GM12878 (cell line): ENCODE results near the gene APOC1.

Experiments
- BCL11A ChIP-seq: IDR thresholded peaks from 2 replicates; pipeline ENCODE4 v1.6.1; 2011; ENCODE audit warnings: low read depth, low read length
- CTCF ChIP-seq, 3 experiments: IDR thresholded peaks in 2 of 3; conservative IDR thresholded peaks in 1 of 3; 2 replicates each; pipeline ENCODE4 v1.5.1; 2011; ENCODE audit warnings: low read depth in 3 of 3, low read length in 3 of 3, mild to moderate bottlenecking in 3 of 3, control low read depth in 2 of 3, moderate library complexity in 2 of 3, inconsistent platforms in 1 of 3, mixed read lengths in 1 of 3; ENCODE audit not compliant: control insufficient read depth in 2 of 3, insufficient read depth in 1 of 3; ENCODE audit errors: extremely low read depth in 1 of 3
- POLR2A ChIP-seq: IDR thresholded peaks from 2 replicates; pipeline ENCODE4 v1.6.1; 2011; ENCODE audit warnings: low read depth, mild to moderate bottlenecking, low read length
- SRF ChIP-seq, 2 experiments: IDR thresholded peaks; 2 replicates each; pipeline ENCODE4 v1.6.1; 2011; ENCODE audit warnings: low read depth in 2 of 2, low read length in 2 of 2, mild to moderate bottlenecking in 1 of 2, moderate library complexity in 1 of 2
- ZNF24 ChIP-seq: fragments of 450-650 bp; IDR thresholded peaks from 2 replicates; pipeline ENCODE4 v1.6.1; 2017; ENCODE audit warnings: antibody characterized with exemption, mild to moderate bottlenecking

- no peak for TF ChIP-seq SRF (IDR thresholded peaks at IDR 0.05; ENCODE audit: low read depth in 2 of 2, low read length in 2 of 2)
- no peak for TF ChIP-seq CTCF (IDR thresholded peaks at IDR 0.05 in 2 of 3, conservative IDR thresholded peaks at IDR 0.05 in 1 of 3; ENCODE audit: control insufficient read depth in 2 of 3, extremely low read depth in 1 of 3, insufficient read depth in 1 of 3, low read depth in 3 of 3, low read length in 3 of 3)
- no peak for TF ChIP-seq BCL11A
- TF ChIP-seq ZNF24 = no peak
- TF ChIP-seq POLR2A = no peak
Observed at GRCh38 chr19:44948237-44948636, 33.8 kb downstream of the APOC1 start.
